AG04449 (cell line): ENCODE data around the gene CTU2.

Experiments used
- CTCF ChIA-PET: fragments of 350-600 bp; formaldehyde crosslinking; extraction: SDS; loops from one replicate; lab custom pipeline; 2021; ENCODE audit warnings: antibody characterized with exemption; lab: Yijun Ruan, JAX
- POLR2A ChIA-PET: fragments of 400-600, 350-600 bp; formaldehyde crosslinking; extraction: SDS; loops from one replicate; lab custom pipeline; 2020; ENCODE audit warnings: antibody characterized with exemption, inconsistent platforms; lab: Yijun Ruan, JAX
- DNase-seq: peaks from one replicate; pipeline ENCODE4 v3.0.0-alpha.2; 2010; ENCODE audit warnings: low read depth, low spot score
- H3K4me3 ChIP-seq: 2 replicates; pipeline ENCODE4 v1.5.1; 2011; ENCODE audit warnings: low read depth, mild to moderate bottlenecking, control low read depth, low read length
- CTCF ChIP-seq: IDR thresholded peaks from one replicate; pipeline ENCODE4 v1.5.1; 2011; ENCODE audit warnings: mild to moderate bottlenecking, moderate library complexity, low read length, control low read depth, inconsistent platforms; ENCODE audit not compliant: insufficient read depth; ENCODE audit errors: missing control alignments

The CTU2 gene

GRCh38 chr16:88700636-88701482 is 5.4 kb upstream of the CTU2 start:
- DNase-seq, result peak; percentile 29
- no peak overlapping the region for H3K4me3 ChIP-seq
- no peak for TF ChIP-seq CTCF
- POLR2A ChIA-PET, result no interaction called here
- CTCF ChIA-PET, result interaction anchor here (0.8 to 2.1 kb wide), 3 partner anchors 14 to 108 kb away, joined by 3 to 8 read pairs (median 3); no protein-coding TSS in a partner anchor

- ChIA-PET POLR2A (interaction anchor here (0.5 kb wide), 1 partner anchor 35 kb away, joined by 3 read pairs; no protein-coding TSS in a partner anchor), CTCF (interaction anchor here (0.8 to 2.1 kb wide), 2 partner anchors 35 to 107 kb away, joined by 3 to 8 read pairs; no protein-coding TSS in a partner anchor)
- TF ChIP-seq CTCF, result no peak
- H3K4me3 ChIP-seq, result no peak overlapping the region
- no peak for DNase-seq
Measured at GRCh38 chr16:88701581-88702370, 4.5 kb upstream of the CTU2 start.

GRCh38 chr16:88702371-88703210 is 3.7 kb upstream of the CTU2 start:
- no peak for DNase-seq
- POLR2A ChIA-PET, result no interaction called here
- CTCF ChIA-PET, result interaction anchor here (1.5 kb wide), 1 partner anchor 35 kb away, joined by 6 read pairs; no protein-coding TSS in a partner anchor
- no peak for TF ChIP-seq CTCF
- H3K4me3 ChIP-seq, result no peak overlapping the region

GRCh38 chr16:88703486-88704309 is 2.6 kb upstream of the CTU2 start:
- no peak for TF ChIP-seq CTCF
- H3K4me3 ChIP-seq, result no peak overlapping the region
- POLR2A ChIA-PET, result interaction anchor here (1.0 kb wide), 1 partner anchor 15 kb away, joined by 3 read pairs; no protein-coding TSS in a partner anchor
- CTCF ChIA-PET, result interaction anchor here (1.5 to 1.6 kb wide), 2 partner anchors 19 to 34 kb away, joined by 3 to 6 read pairs; no protein-coding TSS in a partner anchor
- no peak for DNase-seq

- peak overlapping the region; percentile 96 for H3K4me3 ChIP-seq
- no peak for TF ChIP-seq CTCF
- CTCF ChIA-PET, result interaction anchor here (0.9 to 1.6 kb wide), 4 partner anchors 9 to 463 kb away, joined by 3 to 4 read pairs (median 3); no protein-coding TSS in a partner anchor
- DNase-seq, result no peak
- POLR2A ChIA-PET, result interaction anchor here (1.1 kb wide), 1 partner anchor 42 kb away, joined by 3 read pairs; the partner anchor contains the start of gene MVD
Measured at GRCh38 chr16:88705076-88705684, 1.1 kb upstream of the CTU2 start.
